ENCODE results near the gene CXorf66.
A peak's percentile ranks its signal among the peaks of the same experiment; 100 is the strongest.
"Not testable (repeated sequence)": the region's sequence is repeated elsewhere in the genome, so short reads cannot be mapped to it uniquely, and the experiment has no call there.

CXorf66 gene, protein sequence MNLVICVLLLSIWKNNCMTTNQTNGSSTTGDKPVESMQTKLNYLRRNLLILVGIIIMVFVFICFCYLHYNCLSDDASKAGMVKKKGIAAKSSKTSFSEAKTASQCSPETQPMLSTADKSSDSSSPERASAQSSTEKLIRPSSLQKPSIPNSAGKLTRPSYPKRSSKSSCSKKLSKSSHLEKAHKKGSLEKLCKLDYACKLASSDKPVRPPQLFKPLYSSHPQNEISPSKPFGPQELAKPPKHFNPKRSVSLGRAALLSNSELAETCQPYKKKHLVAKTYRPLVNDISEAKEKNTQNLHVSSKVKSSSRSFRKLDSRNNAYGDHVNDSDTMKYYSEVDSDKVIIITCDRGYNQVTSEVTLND

GRCh38 chrX:139965421-139965820 lies at the start of gene CXorf66:
CXorf66 (minus strand) TSS chrX:139965521; CDS start chrX:139965496, 25 bp downstream.
- DNase-seq (ENCODE audit: low spot score) = no peak

DNA sequence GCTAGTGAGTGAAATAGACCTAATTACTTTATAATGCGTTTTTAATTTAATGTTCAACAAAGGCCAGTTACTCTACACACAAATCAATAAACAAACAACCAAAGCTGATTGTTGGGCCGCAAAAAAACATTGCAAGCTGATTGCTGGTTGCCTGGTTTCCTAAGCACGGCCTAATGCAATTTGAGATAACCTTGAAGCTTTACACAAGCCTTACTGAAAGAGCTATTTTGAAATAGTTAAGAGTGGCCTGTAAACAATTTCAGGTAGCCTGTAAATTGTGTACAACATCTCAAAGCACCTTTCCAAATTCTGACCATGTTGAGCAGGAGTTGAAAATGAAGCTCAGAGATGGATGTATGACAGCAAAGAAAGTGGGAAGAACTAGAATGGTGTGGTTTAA lies 17.5 kb upstream of the CXorf66 start:
- DNase-seq (ENCODE audit: low spot score) = no peak

DNA sequence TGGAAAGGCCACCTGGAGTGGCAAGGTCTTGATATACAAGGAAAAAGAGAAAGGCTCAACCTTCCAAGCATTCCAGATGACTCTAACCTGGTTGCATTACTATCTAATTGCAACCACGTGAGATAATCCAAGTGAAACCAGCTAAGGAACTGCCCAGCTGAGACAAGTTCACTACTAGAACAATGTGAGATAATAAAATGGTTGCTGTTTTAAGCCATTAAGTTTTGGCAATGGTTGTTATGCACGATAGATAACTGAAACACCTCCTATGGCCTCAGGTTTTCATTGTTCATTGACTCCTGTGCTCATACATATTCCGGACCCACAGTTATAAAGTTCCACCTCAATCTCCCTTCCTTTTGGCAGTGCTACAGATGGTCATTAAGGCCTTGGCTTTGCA lies 9.2 kb upstream of the CXorf66 start:
- no peak for DNase-seq (ENCODE audit: low spot score)

GRCh38 chrX:139972629-139973624 lies 7.6 kb upstream of the CXorf66 start:
- no peak for DNase-seq (ENCODE audit: low spot score)

GRCh38 chrX:139972113-139972512 lies 6.8 kb upstream of the CXorf66 start:
- no peak for DNase-seq (ENCODE audit: low spot score)

DNA sequence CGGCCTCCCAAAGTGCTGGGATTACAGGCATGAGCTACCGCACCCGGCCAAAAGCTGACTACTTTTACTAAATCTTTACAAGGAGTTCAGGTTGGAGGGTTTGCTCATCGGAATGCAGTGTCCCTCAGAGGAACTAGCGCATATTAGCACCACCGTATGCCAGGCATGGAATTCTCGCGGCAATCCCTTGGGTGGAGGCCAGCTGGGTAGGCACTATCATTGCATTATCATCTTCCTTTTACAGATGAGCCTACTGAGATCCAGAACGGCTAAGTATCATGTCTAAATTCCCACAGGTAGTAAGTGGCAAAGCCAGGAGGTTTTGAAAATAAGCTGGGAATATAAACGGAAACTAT lies 6.1 kb upstream of the CXorf66 start:
- DNase-seq (ENCODE audit: low spot score) = no peak

DNA sequence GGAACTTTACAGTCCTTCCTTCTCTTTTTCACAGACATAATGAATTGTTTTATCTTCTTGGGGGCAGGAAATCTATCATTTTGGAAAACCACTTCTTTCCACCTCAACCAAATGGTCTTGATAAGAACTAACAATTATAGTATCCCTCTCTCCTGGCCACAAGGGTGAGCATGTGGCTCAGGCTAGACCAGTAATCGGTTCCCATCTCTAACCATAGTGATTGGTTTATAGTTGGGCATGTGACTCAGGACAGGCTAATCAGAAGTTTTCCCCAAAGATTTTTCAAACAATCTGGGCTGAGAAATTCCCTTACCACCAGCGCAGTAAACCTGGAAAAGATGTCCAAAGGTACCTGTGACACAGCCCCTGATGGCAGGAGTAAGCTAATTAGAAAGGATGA lies 4.0 kb upstream of the CXorf66 start:
- DNase-seq (ENCODE audit: low spot score) = no peak

- DNase-seq (ENCODE audit: low spot score) = no peak
Observed at GRCh38 chrX:139967750-139968149, 2.4 kb upstream of the CXorf66 start.

GRCh38 chrX:139967300-139967699 lies 2.0 kb upstream of the CXorf66 start:
- DNase-seq (ENCODE audit: low spot score) = no peak

- not testable (repeated sequence) for DNase-seq (ENCODE audit: low spot score)
Observed at GRCh38 chrX:139966159-139966558, 838 bp upstream of the CXorf66 start.

GRCh38 chrX:139961091-139961490 lies 4.2 kb downstream of the CXorf66 start:
- not testable (repeated sequence) for DNase-seq (ENCODE audit: low spot score)

DNA sequence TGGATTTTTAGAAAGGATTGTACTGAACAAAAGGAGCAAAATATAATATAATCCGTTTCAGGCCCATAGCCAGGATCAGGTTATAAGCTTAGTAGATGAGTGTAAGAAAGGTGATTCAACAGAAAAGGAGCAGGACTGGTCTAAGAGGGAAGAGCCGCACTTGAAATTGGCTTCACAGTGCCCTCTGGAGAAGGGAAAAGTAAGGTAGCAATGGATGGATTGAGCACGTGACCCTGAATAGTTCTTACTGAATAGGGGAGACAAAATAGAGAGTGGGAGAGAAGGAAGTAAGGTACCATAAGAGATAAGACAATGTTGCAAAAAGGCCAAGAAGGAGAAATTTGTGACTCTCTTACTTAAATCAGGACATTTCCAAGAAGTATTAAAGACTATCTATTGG lies 15.6 kb downstream of the CXorf66 start:
- no peak for DNase-seq (ENCODE audit: low spot score)

GRCh38 chrX:139945075-139945474 lies 20.2 kb downstream of the CXorf66 start:
- no peak for DNase-seq (ENCODE audit: low spot score)

DNA sequence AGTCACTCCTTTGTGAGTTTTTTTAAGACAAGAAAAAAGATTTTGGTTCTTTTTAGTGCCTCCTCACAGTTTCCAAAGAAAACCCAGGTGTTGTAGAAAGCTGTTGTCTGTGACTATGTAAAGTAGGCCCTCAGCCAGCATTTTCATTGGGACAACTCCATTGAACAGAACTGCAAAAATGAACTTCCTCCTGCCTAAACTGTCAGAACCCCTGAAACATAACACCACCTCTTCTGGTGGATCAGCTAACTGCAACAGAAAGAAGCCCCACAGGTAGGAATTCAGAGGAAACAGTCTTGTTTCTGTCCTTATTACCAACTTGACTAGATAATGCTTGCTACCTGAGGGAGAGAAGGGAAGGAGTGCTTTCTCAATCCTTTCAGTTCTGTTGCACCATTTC lies 29.1 kb downstream of the CXorf66 start:
- DNase-seq (ENCODE audit: low spot score) = no peak

DNA sequence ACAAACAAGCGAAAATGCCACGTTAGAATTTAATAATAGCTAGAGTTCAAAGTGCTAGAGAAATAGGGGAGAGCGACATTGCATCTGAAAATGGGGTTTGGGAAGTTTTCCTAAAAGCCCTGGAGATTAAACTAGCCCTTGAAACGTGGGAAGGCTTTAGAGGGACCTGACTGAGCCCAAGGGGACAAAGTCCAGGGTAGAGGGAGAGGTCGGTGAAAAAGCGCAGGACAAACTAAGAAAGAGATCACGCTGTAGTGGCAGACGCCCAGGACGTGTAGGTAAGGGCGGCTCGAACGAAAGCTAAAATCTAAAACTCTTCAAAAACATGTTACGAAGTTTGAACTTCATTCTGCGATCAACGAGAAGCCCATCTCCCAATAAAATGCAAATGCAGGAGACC lies 31.4 kb downstream of the CXorf66 start:
- no peak for DNase-seq (ENCODE audit: low spot score)

- peak; percentile 83 for DNase-seq (ENCODE audit: low spot score)
Observed at GRCh38 chrX:139932901-139933796, 32.2 kb downstream of the CXorf66 start, which contains the start of gene ATP11C. ATP11C (minus strand) TSS chrX:139933053; CDS start chrX:139932042, 1,011 bp downstream.

DNA sequence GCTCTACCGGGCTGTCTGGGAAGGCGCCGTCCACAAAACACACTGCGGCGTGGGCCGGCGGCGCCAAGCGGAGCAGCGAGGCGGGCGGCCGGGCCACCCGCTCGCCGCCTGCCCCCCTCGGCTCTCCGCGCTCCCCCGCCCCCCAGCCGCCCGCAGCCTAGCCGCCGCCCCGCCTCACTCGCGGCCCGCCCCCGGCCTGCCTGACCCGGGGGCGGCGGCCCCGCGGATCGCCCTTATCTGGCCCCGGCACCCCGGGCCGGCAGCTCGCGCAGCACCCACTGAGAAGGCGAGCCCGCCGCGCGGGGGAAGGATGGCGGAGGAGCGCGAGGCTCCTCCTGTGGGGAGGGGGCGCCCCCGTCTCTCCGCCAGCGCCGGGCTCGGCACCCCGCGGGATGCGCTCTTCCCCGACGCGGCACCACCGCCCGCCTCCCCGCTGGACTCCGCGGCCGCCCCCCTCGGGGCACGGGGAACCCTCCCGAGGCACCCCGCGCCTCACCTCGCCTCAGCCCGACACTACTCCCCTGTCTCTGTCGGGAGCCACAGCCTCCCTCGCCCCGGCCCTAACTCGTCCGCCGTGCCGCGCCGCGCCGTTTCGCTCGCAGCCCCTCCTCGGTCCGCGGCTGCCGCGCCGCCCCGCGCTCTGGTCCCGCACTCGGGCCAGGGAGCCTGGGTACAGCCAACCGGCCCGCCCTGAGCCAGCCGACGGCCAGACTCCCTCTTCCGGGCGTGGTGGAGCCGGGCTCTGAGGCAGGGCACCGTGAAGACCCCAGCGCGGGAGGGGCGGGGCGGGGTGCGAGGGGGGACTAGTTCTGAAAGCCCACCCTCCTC lies 33.0 kb downstream of the CXorf66 start:
- peak; percentile 20 for DNase-seq (ENCODE audit: low spot score)

DNA sequence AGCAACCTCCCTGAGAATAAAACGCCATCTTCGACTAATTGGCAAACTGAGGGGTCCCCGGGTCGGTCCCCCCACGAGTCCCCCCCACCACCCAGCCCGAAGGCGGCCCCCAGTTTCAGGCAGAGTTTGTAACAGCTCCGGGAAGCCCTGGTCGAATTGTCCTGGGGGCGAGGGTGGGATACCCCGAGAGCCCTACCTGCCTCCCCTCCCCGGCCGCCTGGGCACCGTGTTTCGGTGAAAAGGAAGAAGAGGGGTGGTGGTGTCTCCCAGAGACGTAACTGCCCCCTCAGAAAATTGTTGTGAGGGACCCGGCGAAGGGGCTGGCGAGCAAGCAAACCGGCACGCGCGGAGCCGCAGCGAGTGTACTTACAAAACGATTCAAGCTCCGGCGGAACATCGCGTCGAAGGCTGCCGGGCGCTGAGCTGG lies 33.7 kb downstream of the CXorf66 start:
- DNase-seq (ENCODE audit: low spot score) = no peak

- DNase-seq (ENCODE audit: low spot score) = no peak
Observed at GRCh38 chrX:139930916-139931645, 34.2 kb downstream of the CXorf66 start.

GRCh38 chrX:139930401-139930800 lies 34.9 kb downstream of the CXorf66 start:
- DNase-seq (ENCODE audit: low spot score) = no peak
